Jurkat, Clone E6-1 (cell line): ENCODE data around the gene COTL1.
"Not testable (repeated sequence)": the region's sequence is repeated elsewhere in the genome, so short reads cannot be mapped to it uniquely, and the experiment has no call there.

Source experiments
- DNase-seq: peaks from one replicate; pipeline ENCODE4 v3.0.0-alpha.2; 2011; ENCODE audit warnings: low read depth, low spot score
- H3K4me3 ChIP-seq: 2 replicates; pipeline ENCODE4 v1.5.1; 2011; ENCODE audit warnings: mild to moderate bottlenecking, low read length, control low read depth, moderate library complexity

COTL1 gene

GRCh38 chr16:84521497-84521770, 96.4 kb downstream of the COTL1 start:
- H3K4me3 ChIP-seq = no peak overlapping the region
- no peak for DNase-seq

DNA sequence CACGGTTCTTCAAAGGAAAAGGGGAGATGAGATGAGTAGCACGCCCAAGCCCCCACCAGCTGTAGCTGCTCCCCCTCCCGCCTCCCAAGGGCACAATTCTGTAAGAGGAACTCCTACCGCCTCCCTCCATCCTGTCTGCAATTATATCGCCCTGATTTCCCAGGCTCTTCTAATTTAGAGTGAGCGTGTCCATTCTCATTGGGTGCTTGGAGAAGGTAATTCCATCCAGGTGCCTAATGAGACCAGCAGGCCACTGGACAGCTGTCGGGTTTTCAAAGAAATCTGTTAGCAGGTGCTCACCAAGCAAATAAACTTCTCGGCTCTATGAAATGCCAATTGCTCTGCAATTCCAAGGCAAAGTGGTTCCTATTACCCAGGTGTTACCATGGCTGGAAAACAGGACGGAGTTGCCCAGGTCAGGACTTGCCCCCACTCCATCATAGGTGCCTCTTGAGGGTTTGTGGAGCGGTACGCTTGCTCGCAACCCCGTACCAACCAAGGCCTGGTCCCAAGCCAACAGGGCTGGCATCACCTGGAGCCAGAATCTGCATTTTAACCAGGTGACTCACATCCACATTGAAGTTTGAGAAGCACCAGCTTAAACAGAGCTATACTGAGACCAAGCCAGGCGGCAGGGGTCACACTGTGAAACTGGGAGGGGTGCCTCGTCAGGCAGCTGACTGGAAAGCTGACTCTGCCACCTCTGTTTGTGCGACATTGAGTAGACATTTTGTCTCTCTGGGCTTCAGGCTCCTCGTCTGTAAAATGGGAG, 97.0 kb downstream of the COTL1 start:
- no peak overlapping the region for H3K4me3 ChIP-seq
- DNase-seq = no peak

GRCh38 chr16:84519855-84520254, 98.0 kb downstream of the COTL1 start:
- no peak overlapping the region for H3K4me3 ChIP-seq
- no peak for DNase-seq

DNA sequence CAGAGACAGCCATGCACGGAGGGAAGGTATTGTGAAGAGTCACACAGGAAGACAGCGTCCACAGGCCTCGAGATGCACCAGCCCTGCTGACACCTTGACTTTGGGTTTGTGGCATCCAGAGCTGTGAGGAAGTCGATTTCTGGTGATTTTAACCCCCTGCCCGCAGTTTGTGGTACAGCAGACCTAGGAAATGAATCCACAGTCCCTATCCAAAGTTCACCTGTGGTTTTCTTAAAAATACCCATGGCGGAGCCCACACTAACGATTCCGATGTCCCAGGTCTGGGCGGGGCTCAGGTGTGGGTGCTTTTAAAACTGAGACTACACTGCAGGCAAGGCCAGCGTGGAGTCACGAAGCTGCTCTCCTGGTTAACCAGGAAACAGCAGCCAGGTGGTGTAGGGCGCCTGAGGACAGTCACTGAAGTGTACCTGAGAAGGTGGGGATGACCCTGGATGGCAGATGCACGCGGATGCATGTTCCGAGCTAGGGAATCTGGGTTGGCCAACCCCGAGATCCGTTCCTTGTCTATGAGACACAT, 99.0 kb downstream of the COTL1 start:
- H3K4me3 ChIP-seq = no peak overlapping the region

GRCh38 chr16:84518220-84518619, 99.7 kb downstream of the COTL1 start:
- not testable (repeated sequence) for H3K4me3 ChIP-seq, DNase-seq

More for the DNA sequence above, 99.0 kb downstream of the COTL1 start:
- peak; percentile 88 for DNase-seq

DNA sequence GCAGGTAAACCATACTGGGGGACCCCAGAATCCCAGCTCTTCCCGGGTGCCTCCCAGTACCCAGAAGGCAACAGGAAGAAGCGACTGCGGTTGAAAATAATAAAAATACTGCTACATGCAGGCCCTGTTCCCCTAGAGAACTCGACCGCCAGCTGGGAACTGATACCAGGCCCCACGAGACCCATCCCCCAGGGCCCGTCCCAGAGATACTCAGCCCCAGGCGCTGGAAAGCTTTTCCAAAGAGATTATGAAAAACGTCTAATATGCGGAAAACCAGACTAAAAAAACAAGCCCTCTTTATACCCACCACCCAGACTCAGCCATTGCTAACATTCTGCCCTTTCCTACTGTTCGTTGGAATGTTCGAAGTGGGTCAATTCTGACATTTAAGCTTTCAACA, 100.5 kb downstream of the COTL1 start:
- H3K4me3 ChIP-seq = no peak overlapping the region
- no peak for DNase-seq
